Upper lobe of left lung (tissue), 6 donors: ENCODE measurements around the gene NSMCE1. TPM values are rescaled to one million over a fixed set of nuclear protein-coding genes. Genes with fewer than 3 reads are reported as not detected.
A peak's percentile ranks its signal among the peaks of the same experiment; 100 is the strongest.

Source experiments
- ATAC-seq, 2 donors: fragments of 200-7000 bp; cut with Tn5 transposase; one replicate each; pipeline ENCODE4 v1.9.1; 2022; ENCODE audit warnings: mild to moderate bottlenecking in 2 of 2, moderate library complexity in 2 of 2; ENCODE audit not compliant: low FRiP score in 2 of 2
- DNase-seq, 2 donors: peaks; one replicate each; pipeline ENCODE4 v3.0.0-alpha.2; 2019 to 2020
- H3K27ac ChIP-seq, 4 donors: fragments of 200-600 bp; sonication (generic); one replicate each; pipeline ENCODE4 v1.5.1; 2016 to 2019
- H3K27me3 ChIP-seq, 4 donors: fragments of 200-600 bp; sonication (generic); one replicate each; pipeline ENCODE4 v1.5.1; 2017 to 2019
- H3K36me3 ChIP-seq, 4 donors: fragments of 200-600 bp; sonication (generic); one replicate each; pipeline ENCODE4 v1.5.1; 2016 to 2019
- H3K4me1 ChIP-seq, 4 donors: fragments of 200-600 bp; sonication (generic); one replicate each; pipeline ENCODE4 v1.5.1; 2018 to 2019
- H3K4me3 ChIP-seq, 4 donors: fragments of 200-600 bp; sonication (generic); one replicate each; pipeline ENCODE4 v1.5.1; 2017 to 2019; ENCODE audit warnings: mild to moderate bottlenecking in 2 of 4, moderate library complexity in 1 of 4
- H3K9me3 ChIP-seq, 4 donors: fragments of 200-600 bp; sonication (generic); one replicate each; pipeline ENCODE4 v1.5.1; 2018 to 2019
- CTCF ChIP-seq, 6 experiments: fragments of 450-650 bp in 4 of 6; fragments of 200-600 bp in 2 of 6; sonication (generic) in 2 of 6; IDR thresholded peaks; one replicate each; pipeline ENCODE4 v1.5.1; 2016 to 2019; ENCODE audit warnings: antibody characterized with exemption in 6 of 6
- EP300 ChIP-seq, 4 donors: sonication (generic); formaldehyde crosslinking; IDR thresholded peaks; one replicate each; pipeline ENCODE4 v1.5.1; 2017; ENCODE audit warnings: antibody characterized with exemption in 4 of 4, control low read depth in 2 of 4
- POLR2A ChIP-seq, 4 donors: fragments of 450-650 bp; IDR thresholded peaks; one replicate each; pipeline ENCODE4 v1.5.1; 2016 to 2017; ENCODE audit warnings: antibody characterized with exemption in 4 of 4, mild to moderate bottlenecking in 2 of 4
- POLR2AphosphoS5 ChIP-seq, 2 donors: sonication (generic); formaldehyde crosslinking; IDR thresholded peaks; one replicate each; pipeline ENCODE4 v1.5.1; 2017; ENCODE audit warnings: antibody characterized with exemption in 2 of 2
- WGBS, 2 donors: methylation state at CpG; one replicate each; pipeline ENCODE4 v1.1.5; 2017 to 2018; 5-methylcytosine and 5-hydroxymethylcytosine counted together
- total RNA-seq, 6 donors: library from RNA; depleted of rRNA in 4 of 6; stranded (reverse); fragments of >200 nt in 4 of 6; gene quantifications; one replicate each; pipeline versions ENCODE4 v1.1.0 to v1.2.1, GENCODE V29; 2016 to 2021
- donor health status: DM: no; HTN: no; CAD: no; lungs with moderate emphysema.
- donor health status: DM: no; HTN: yes; CAD: no; lungs with severe emphysema.

The NSMCE1 gene
- 10 to 100 TPM; 14.7 to 50.6 (median 31.0) TPM for total RNA-seq

- Histone ChIP-seq H3K27ac (peak within 1 kb of the TSS; percentile 82 to 96 (median 88)), H3K9me3 (no peaks in the 10 kb centered on the region), H3K4me3 (peak within 1 kb of the TSS; percentile 57 to 85 (median 80)), H3K36me3 (no peaks in the 10 kb centered on the region), H3K27me3 (no peaks in the 10 kb centered on the region), H3K4me1 (peaks cover 6 to 25% (median 19%) of the 10 kb centered on the region in 4 donors)
- DNase-seq = peak; percentile 98 to 100
- TF ChIP-seq EP300 (IDR thresholded peaks at IDR 0.05) = no peak
- peak; percentile 94 to 95 for TF ChIP-seq POLR2AphosphoS5 (IDR thresholded peaks at IDR 0.05)
- TF ChIP-seq POLR2A (IDR thresholded peaks at IDR 0.05) = peak in 3 of 4 donors; percentile 40 to 88 (median 74)
- TF ChIP-seq CTCF (IDR thresholded peaks at IDR 0.05) = peak; percentile 19 to 70 (median 52)
- 9 to 11% methylated on average over 34 to 56 of the region's 58 CpGs for WGBS, 2 donors
- ATAC-seq = peak; percentile 96 to 99
Measured at GRCh38 chr16:27268376-27269299, at the start of gene NSMCE1. TSS of gene NSMCE1 (minus strand) at chr16:27268772. CDS start at chr16:27257570, 11,202 bp downstream.

GRCh38 chr16:27317738-27318391, 49.3 kb upstream of the NSMCE1 start:
- Histone ChIP-seq H3K4me1 (peaks cover 74 to 88% (median 86%) of the 10 kb centered on the region in 4 donors), H3K27ac (peak overlapping the region; percentile 98 to 100 (median 100)), H3K27me3 (no peaks in the 10 kb centered on the region), H3K4me3 (peak overlapping the region in 2 of 4 donors; percentile 30 to 95), H3K36me3 (peaks cover 0 to 18% (median 0%) of the 10 kb centered on the region in 4 donors), H3K9me3 (no peaks in the 10 kb centered on the region)
- WGBS, 2 donors = 82 to 83% methylated on average over 10 of the region's 10 CpGs
- TF ChIP-seq EP300 (IDR thresholded peaks at IDR 0.05) (no peak), POLR2AphosphoS5 (IDR thresholded peaks at IDR 0.05) (no peak), POLR2A (IDR thresholded peaks at IDR 0.05) (no peak), CTCF (IDR thresholded peaks at IDR 0.05) (no peak)
- no peak for DNase-seq
- no peak for ATAC-seq

GRCh38 chr16:27317320-27317719, 48.7 kb upstream of the NSMCE1 start:
- DNase-seq (peak in 1 of 2 donors; percentile 21), ATAC-seq (no peak)
- Histone ChIP-seq H3K4me1 (peaks cover 70 to 87% (median 84%) of the 10 kb centered on the region in 4 donors), H3K27ac (peak overlapping the region; percentile 98 to 100 (median 100)), H3K9me3 (no peaks in the 10 kb centered on the region), H3K4me3 (peak overlapping the region in 1 of 4 donors; percentile 95), H3K27me3 (no peaks in the 10 kb centered on the region), H3K36me3 (peaks cover 0 to 14% (median 0%) of the 10 kb centered on the region in 4 donors)
- WGBS, 2 donors = 17 to 50% methylated on average over 1 to 7 of the region's 7 CpGs
- no peak for TF ChIP-seq POLR2AphosphoS5 (IDR thresholded peaks at IDR 0.05)
- no peak for TF ChIP-seq EP300 (IDR thresholded peaks at IDR 0.05)
- TF ChIP-seq POLR2A (IDR thresholded peaks at IDR 0.05) = no peak

GRCh38 chr16:27316038-27316680, 47.6 kb upstream of the NSMCE1 start:
- Histone ChIP-seq H3K27ac (peak overlapping the region; percentile 98 to 100 (median 100)), H3K9me3 (no peaks in the 10 kb centered on the region), H3K4me1 (peaks cover 60 to 77% (median 73%) of the 10 kb centered on the region in 4 donors), H3K4me3 (peak overlapping the region; percentile 9 to 96 (median 94)), H3K27me3 (no peaks in the 10 kb centered on the region), H3K36me3 (peaks cover 0 to 14% (median 0%) of the 10 kb centered on the region in 4 donors)
- TF ChIP-seq POLR2A (IDR thresholded peaks at IDR 0.05) (no peak), POLR2AphosphoS5 (IDR thresholded peaks at IDR 0.05) (no peak)
- DNase-seq (peak in 1 of 2 donors; percentile 21), ATAC-seq (no peak)
- 54 to 56% methylated on average over 8 of the region's 8 CpGs for WGBS, 2 donors

- DNase-seq (peak; percentile 58 to 77), ATAC-seq (peak; percentile 6 to 32)
- peak in 2 of 6 experiments; percentile 10 to 26 for TF ChIP-seq CTCF (IDR thresholded peaks at IDR 0.05)
- peak in 3 of 4 donors; percentile 95 to 98 (median 98) for TF ChIP-seq EP300 (IDR thresholded peaks at IDR 0.05)
- TF ChIP-seq POLR2AphosphoS5 (IDR thresholded peaks at IDR 0.05) = peak; percentile 74 to 97
- TF ChIP-seq POLR2A (IDR thresholded peaks at IDR 0.05) = peak in 2 of 4 donors; percentile 15 to 36
- H3K27ac ChIP-seq = peak overlapping the region; percentile 98 to 100 (median 100)
- H3K4me3 ChIP-seq = peak overlapping the region; percentile 33 to 96 (median 94)
- H3K4me1 ChIP-seq = peaks cover 53 to 71% (median 66%) of the 10 kb centered on the region in 4 donors
- no peaks in the 10 kb centered on the region for H3K9me3 ChIP-seq
- WGBS, 2 donors = 13 to 16% methylated on average over 5 to 9 of the region's 9 CpGs
- no peaks in the 10 kb centered on the region for H3K27me3 ChIP-seq
- peaks cover 0 to 13% (median 0%) of the 10 kb centered on the region in 4 donors for H3K36me3 ChIP-seq
Measured at GRCh38 chr16:27315333-27316037, 46.9 kb upstream of the NSMCE1 start.
